A673 (cell line): ENCODE measurements around the gene TEKTIP1. TPM values are rescaled to one million over a fixed set of nuclear protein-coding genes. Genes with fewer than 3 reads are reported as not detected.

Source experiments
- BruUV-seq: library from RNA; stranded (reverse); fragments of 400-500 nt; replicated peaks from 2 replicates; lab custom pipeline; 2021; lab: Mats Ljungman, UMichigan
- CTCF ChIA-PET: fragments of 300-600 bp; sonication (Branson Sonifier 250); formaldehyde crosslinking; loops from one replicate; lab custom pipeline; 2022; ENCODE audit warnings: antibody characterized with exemption; lab: Charles Lee
- POLR2A ChIA-PET: fragments of 300-600 bp; sonication (Branson Sonifier 250); formaldehyde crosslinking; loops from one replicate; lab custom pipeline; 2022; ENCODE audit warnings: antibody characterized with exemption; ENCODE audit not compliant: low non-redundant PET; lab: Charles Lee
- DNase-seq: peaks from one replicate; pipeline ENCODE4 v3.0.0-alpha.2; 2015; ENCODE audit warnings: low spot score
- H3K27ac ChIP-seq: fragments of 200-600 bp; sonication (generic); 2 replicates; pipeline ENCODE4 v1.5.1; 2016; ENCODE audit warnings: mixed run types, low read depth, mild to moderate bottlenecking, mixed read lengths, antibody characterized with exemption, low read length; ENCODE audit not compliant: poor library complexity, severe bottlenecking
- H3K27me3 ChIP-seq: fragments of 200-600 bp; sonication (generic); replicated peaks from 2 replicates; pipeline ENCODE4 v1.6.1; 2017; ENCODE audit warnings: mixed run types, low read depth, mild to moderate bottlenecking, mixed read lengths, antibody characterized with exemption, low read length; ENCODE audit not compliant: insufficient read depth, poor library complexity
- H3K36me3 ChIP-seq: fragments of 200-600 bp; sonication (generic); 2 replicates; pipeline ENCODE4 v1.6.1; 2016; ENCODE audit warnings: mixed run types, mild to moderate bottlenecking, mixed read lengths, antibody characterized with exemption, low read length; ENCODE audit not compliant: insufficient read depth, poor library complexity, severe bottlenecking
- H3K4me1 ChIP-seq: fragments of 200-600 bp; sonication (generic); 2 replicates; pipeline ENCODE4 v1.6.1; 2017; ENCODE audit warnings: mixed run types, mild to moderate bottlenecking, mixed read lengths, antibody characterized with exemption, low read length; ENCODE audit not compliant: insufficient read depth, poor library complexity, severe bottlenecking
- H3K4me3 ChIP-seq: fragments of 200-600 bp; sonication (generic); 2 replicates; pipeline ENCODE4 v1.5.1; 2016; ENCODE audit warnings: low read depth, mixed run types, mild to moderate bottlenecking, mixed read lengths, low read length; ENCODE audit not compliant: poor library complexity, severe bottlenecking
- H3K9me3 ChIP-seq: fragments of 200-600 bp; sonication (generic); 2 replicates; pipeline ENCODE4 v1.6.1; 2016; ENCODE audit warnings: mixed run types, low read depth, mild to moderate bottlenecking, mixed read lengths, antibody characterized with exemption, low read length; ENCODE audit not compliant: poor library complexity, severe bottlenecking
- EZH2 ChIP-seq: fragments of 200-600 bp; sonication (generic); IDR thresholded peaks from 2 replicates; pipeline ENCODE4 v1.6.1; 2017; ENCODE audit warnings: borderline replicate concordance, low read depth, mild to moderate bottlenecking, mixed read lengths, antibody characterized with exemption, low read length; ENCODE audit not compliant: poor library complexity, severe bottlenecking
- intact Hi-C: fragments of 100-400 bp; cut with micrococcal nuclease; formaldehyde crosslinking; loops from one replicate; pipeline ENCODE4 v1.10.0; 2022; ENCODE audit not compliant: unreplicated experiment
- total RNA-seq: library from RNA; stranded (reverse); gene quantifications from 2 replicates; pipeline ENCODE4 v1.2.3, GENCODE V29; 2021
- TF ChIP-seq, protein P1 (sequence below): fragments of 300-800, 200-600 bp; sonication (generic); conservative IDR thresholded peaks from 2 replicates; pipeline ENCODE4 v1.5.1; 2017; ENCODE audit warnings: low read depth, mild to moderate bottlenecking, antibody characterized with exemption, low read length, moderate library complexity, mixed read lengths

TEKTIP1 gene
- total RNA-seq, 1 experiment from 2014 or later: 4.2 TPM

DNA sequence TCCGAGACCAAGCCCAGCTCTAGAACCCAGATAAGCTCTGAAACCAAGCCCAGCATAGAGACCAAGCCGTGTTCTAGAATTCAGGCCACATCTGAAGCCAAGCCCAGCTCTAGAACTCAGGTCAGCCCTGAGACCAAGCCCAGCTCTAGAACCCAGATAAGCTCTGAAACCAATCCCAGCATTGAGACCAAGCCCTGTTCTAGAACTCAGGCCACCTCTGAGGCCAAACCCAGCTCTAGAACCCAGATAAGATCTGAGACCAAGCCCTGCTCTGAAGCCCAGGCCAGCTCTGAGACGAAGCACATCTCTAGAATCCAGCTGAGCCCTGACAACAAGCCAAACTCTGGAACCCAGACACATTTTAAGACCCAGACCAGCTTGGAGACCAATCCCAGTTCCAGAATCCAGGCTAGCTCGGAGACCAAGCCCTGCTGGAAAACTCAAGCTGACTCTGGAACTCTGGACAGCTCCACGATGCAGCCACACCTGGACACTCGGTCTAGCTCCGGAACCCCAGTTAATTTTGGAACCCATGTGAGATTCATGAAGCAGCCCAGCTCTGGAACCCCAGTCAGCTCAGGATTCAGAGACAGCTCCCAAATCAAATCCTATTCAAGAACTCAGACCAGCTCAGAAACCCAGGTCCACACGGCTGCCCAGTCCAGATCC lies 52.2 kb downstream of the TEKTIP1 start:
- Histone ChIP-seq H3K4me1 (no peaks in the 10 kb centered on the region), H3K4me3 (no peak overlapping the region), H3K9me3 (peaks cover 6% of the 10 kb centered on the region), H3K27me3 (no peaks in the 10 kb centered on the region), H3K36me3 (no peaks in the 10 kb centered on the region), H3K27ac (no peak overlapping the region)
- TF ChIP-seq EZH2: no peak
- TF ChIP-seq, protein P1, sequence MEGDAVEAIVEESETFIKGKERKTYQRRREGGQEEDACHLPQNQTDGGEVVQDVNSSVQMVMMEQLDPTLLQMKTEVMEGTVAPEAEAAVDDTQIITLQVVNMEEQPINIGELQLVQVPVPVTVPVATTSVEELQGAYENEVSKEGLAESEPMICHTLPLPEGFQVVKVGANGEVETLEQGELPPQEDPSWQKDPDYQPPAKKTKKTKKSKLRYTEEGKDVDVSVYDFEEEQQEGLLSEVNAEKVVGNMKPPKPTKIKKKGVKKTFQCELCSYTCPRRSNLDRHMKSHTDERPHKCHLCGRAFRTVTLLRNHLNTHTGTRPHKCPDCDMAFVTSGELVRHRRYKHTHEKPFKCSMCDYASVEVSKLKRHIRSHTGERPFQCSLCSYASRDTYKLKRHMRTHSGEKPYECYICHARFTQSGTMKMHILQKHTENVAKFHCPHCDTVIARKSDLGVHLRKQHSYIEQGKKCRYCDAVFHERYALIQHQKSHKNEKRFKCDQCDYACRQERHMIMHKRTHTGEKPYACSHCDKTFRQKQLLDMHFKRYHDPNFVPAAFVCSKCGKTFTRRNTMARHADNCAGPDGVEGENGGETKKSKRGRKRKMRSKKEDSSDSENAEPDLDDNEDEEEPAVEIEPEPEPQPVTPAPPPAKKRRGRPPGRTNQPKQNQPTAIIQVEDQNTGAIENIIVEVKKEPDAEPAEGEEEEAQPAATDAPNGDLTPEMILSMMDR: no peak
- no peak for DNase-seq
- ChIA-PET CTCF (interaction anchor here (0.5 kb wide), 1 partner anchor 575 kb away, joined by 4 read pairs; no protein-coding TSS in a partner anchor), POLR2A (interaction anchor here (0.6 kb wide), 2 partner anchors 9 to 46 kb away, joined by 6 to 8 read pairs; no protein-coding TSS in a partner anchor)
- BruUV-seq: no TSS peak
- intact Hi-C loops: no loop called here

DNA sequence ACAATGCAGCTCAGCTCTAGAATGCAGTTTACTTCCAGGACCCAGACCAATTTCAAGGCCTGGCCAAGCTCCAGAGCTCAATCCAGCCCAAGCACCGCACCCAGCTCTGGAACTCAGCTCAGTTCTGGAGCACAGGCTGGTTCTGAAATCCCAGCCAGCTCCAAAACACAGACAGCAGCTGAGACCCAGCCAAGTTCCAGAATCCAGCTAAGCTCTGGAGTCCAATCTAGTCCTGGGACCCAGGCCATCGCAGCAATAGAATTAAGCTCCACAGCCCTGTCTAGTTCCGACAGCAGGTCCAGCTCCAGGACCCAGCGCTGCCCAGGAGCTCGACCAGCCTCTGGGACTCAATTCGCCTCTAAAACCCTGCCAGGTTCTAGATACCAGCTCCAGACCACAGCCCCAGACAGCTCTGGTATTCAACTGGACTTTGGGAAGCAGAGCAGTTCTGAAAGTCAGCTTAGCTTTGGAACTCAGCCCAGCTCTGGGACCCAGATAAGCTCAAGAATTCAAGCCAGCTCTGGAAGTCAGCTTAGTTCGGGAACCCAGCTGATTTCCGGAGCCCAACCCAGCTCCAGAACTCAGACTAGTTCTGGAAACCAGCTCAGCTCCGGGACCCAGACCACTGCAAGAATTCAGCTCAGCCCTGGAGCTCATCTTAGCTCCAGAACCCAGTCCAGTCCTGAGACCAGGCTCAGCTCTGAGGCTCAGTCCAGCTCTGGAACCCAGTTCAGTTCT lies 53.1 kb downstream of the TEKTIP1 start:
- POLR2A ChIA-PET: no interaction called here
- no peak for DNase-seq
- BruUV-seq: no TSS peak
- Histone ChIP-seq H3K27me3 (no peaks in the 10 kb centered on the region), H3K36me3 (no peaks in the 10 kb centered on the region), H3K4me3 (no peak overlapping the region), H3K9me3 (peaks cover 6% of the 10 kb centered on the region), H3K27ac (no peak overlapping the region), H3K4me1 (no peaks in the 10 kb centered on the region)
- intact Hi-C loops: no loop called here
- CTCF ChIA-PET: interaction anchor here (0.6 kb wide), 1 partner anchor 213 kb away, joined by 3 read pairs; no protein-coding TSS in a partner anchor
- TF ChIP-seq EZH2: no peak
- TF ChIP-seq, protein P1: no peak

DNA sequence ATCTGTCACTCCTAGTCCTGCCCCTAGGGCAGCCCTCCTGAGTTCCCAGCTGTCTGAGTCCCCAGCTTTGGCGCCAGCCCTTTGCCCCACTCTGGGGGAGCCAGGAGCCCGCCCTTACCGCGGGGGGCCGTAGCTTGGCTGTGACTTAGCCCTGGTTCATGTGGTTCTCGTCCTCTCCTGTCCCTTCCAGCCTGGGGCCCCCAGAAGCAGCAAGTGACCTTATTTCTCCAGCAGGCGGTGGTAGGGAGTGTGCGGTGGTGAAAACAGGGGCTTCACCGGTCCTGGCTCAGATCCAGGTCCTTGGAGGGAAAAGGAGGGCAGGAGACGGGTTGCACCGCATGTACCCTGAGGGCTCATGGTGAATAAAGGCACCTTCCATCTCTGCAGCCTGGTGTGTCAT lies 54.2 kb downstream of the TEKTIP1 start:
- DNase-seq: no peak
- no peak overlapping the region for H3K27ac ChIP-seq
- POLR2A ChIA-PET: no interaction called here
- intact Hi-C loops: no loop called here
- no peaks in the 10 kb centered on the region for H3K27me3 ChIP-seq
- no peak overlapping the region for H3K4me3 ChIP-seq
- H3K4me1 ChIP-seq: no peaks in the 10 kb centered on the region
- CTCF ChIA-PET: no interaction called here
- H3K36me3 ChIP-seq: no peaks in the 10 kb centered on the region
- H3K9me3 ChIP-seq: peaks cover 6% of the 10 kb centered on the region
- BruUV-seq: no TSS peak
- TF ChIP-seq, protein P1: no peak
- TF ChIP-seq EZH2: no peak

Other genes starting within 250 kb of the TEKTIP1 start
- 112 and 122 TPM in 2 replicates for gene NFIC, start 172.6 kb upstream of the TEKTIP1 start, total RNA-seq
- gene SMIM24, start 58.6 kb upstream of the TEKTIP1 start, total RNA-seq: not detected in 2 replicates
- gene SMIM44, start 55.7 kb upstream of the TEKTIP1 start, total RNA-seq: not detected in 2 replicates
- gene DOHH, start 38.5 kb upstream of the TEKTIP1 start, total RNA-seq: 19.0 and 22.3 TPM in 2 replicates
- 87.4 and 87.5 TPM in 2 replicates for gene FZR1, start 32.9 kb upstream of the TEKTIP1 start, total RNA-seq
- gene MFSD12, start 18.4 kb downstream of the TEKTIP1 start, total RNA-seq: 44.7 and 48.2 TPM in 2 replicates
- 53.9 and 71.5 TPM in 2 replicates for gene HMG20B, start 33.8 kb downstream of the TEKTIP1 start, total RNA-seq
- gene GIPC3, start 46.3 kb downstream of the TEKTIP1 start, total RNA-seq: 0.34 and 1.2 TPM in 2 replicates
- 0.56 and 0.70 TPM in 2 replicates for gene TBXA2R, start 67.7 kb downstream of the TEKTIP1 start, total RNA-seq
- 35.9 and 36.3 TPM in 2 replicates for gene CACTIN, start 87.6 kb downstream of the TEKTIP1 start, total RNA-seq
- gene PIP5K1C, start 161.3 kb downstream of the TEKTIP1 start, total RNA-seq: 35.5 and 36.8 TPM in 2 replicates
- 0.63 TPM in 1 of 2 replicates, not detected in the other for gene TJP3, start 169.2 kb downstream of the TEKTIP1 start, total RNA-seq
- gene APBA3, start 222.5 kb downstream of the TEKTIP1 start, total RNA-seq: 30.0 and 32.6 TPM in 2 replicates
- gene MRPL54, start 223.5 kb downstream of the TEKTIP1 start, total RNA-seq: 47.2 and 51.3 TPM in 2 replicates
- not detected in 2 replicates for gene RAX2, start 233.1 kb downstream of the TEKTIP1 start, total RNA-seq
- 2.0 and 3.5 TPM in 2 replicates for gene MATK, start 247.2 kb downstream of the TEKTIP1 start, total RNA-seq